GM19240 (cell line): ENCODE results near the gene ERCC6.

Source experiments
- DNase-seq: peaks from one replicate; pipeline ENCODE4 v3.0.0; 2011; ENCODE audit warnings: low spot score; ENCODE audit not compliant: insufficient read length

The ERCC6 gene

DNA sequence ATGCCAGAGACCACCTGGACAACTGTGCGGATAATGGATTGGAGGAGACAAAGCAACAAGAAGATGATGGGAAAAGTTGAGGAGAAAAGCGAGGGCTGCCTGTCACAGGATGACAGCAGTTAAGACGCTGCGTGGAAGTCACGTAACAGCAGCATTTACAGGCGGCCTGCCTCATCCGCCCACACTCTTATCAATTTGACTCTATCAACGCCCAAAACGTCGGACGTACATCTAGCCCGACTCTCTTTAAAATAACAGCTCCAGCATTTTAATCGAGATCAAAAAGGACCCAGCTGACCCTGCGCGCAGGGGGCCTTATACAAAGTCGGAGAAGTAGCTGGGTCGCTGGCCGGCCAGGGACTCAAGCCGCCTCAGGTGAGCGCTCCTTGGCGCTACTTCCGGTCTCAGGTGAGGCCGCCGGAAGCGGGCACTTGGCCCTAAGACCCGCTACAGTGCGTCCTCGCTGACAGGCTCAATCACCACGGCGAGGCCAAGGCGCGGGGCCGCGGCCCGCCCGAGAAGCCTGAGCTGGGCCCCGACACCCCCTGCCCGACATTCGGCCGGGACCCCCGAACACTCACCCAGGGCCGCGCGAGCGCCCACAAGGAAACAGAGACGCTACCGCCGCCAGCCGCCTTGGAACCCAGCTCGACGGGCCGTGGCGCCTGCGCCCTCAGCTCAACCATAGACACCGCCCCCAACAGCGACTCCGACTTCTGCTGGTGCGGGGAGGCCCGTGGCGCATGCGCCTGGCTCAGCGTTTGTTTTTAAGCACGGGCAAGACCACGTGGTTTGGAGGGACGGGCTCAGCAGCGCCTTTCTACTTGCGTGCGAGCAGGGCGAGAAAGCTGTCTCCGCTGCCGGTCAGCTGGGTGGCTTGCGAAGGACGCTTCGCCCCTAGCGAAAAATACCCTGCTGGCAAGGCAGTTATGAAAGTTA, at the start of gene ERCC6:
Gene ERCC6, minus strand, starts transcription at position 741 of the 939 bp plus-strand sequence.
- peak; percentile 97 for DNase-seq

DNA sequence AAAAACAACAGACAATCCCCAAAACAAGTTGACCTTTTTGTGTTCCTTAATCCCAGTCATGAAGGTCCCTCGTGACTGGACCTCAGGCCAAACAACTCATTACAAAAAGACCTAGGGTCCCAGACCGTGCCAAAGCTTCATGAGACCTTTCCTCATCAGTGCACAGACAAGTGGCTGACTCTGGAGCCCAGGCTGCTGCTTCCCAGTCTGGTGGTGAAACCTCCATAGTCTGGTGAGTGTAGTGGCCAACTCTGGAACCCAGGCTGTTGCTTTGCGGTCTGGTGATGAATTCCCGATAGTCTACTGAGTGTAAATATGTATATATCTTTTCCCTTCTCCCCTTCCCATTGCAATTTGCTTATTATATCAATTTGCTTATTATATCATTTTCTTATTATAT, 49.1 kb upstream of the ERCC6 start:
- no peak for DNase-seq

DNA sequence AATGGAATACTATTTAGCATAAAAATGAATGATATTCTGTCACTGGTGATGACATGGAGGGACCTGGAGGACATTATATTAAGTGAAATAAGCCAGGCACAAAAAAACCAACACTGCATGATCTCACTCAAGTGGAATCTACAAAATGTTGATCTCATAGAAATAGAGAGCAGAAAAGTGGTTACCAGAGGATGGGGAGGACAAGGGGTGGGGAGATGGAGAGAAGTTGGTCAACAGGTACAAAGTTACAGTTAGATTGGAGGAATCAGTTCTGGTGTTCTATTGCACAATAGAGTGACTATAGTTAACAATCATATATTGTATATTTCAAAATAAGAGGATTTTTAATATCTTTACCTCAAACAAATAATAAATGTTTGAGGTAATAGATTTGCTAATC, 46.5 kb upstream of the ERCC6 start:
- DNase-seq, result no peak

DNA sequence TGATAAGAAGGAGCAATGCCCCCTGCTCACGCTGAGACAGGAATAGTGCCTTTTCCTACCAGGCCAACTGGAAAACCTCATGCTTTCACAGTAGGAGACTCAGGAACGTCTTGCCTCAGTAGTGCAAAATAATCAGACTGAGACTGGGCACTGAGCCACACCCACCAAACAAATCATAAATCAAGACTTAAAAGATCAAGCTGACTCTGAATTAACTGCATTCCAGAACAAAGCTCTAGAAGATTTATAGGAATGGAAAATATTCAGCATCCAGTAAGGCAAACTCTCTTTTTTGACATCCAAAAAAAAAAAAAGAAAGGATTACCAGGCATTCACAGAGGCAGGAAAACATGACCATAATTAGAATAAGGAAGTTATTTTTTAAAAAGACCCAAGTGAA, 40.7 kb upstream of the ERCC6 start:
- no peak for DNase-seq

DNA sequence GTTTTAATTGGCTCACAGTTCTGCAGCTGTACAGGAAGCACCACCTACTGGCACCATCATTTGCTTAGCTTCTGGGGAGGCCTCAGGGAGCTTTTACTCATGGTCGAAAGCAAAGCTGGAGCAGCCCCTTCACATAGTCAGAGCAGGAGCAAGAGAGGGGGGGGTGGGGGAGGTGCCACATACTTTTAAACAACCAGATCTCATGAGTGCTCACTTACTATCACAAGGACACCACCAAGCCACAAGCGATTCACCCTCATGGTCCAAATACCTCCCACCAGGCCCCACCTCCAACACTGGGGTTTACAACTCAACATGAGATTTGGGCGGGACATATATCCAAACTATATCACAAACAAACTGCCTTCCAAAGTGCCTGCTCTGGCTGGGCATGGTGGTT, 39.5 kb upstream of the ERCC6 start:
- no peak for DNase-seq

DNA sequence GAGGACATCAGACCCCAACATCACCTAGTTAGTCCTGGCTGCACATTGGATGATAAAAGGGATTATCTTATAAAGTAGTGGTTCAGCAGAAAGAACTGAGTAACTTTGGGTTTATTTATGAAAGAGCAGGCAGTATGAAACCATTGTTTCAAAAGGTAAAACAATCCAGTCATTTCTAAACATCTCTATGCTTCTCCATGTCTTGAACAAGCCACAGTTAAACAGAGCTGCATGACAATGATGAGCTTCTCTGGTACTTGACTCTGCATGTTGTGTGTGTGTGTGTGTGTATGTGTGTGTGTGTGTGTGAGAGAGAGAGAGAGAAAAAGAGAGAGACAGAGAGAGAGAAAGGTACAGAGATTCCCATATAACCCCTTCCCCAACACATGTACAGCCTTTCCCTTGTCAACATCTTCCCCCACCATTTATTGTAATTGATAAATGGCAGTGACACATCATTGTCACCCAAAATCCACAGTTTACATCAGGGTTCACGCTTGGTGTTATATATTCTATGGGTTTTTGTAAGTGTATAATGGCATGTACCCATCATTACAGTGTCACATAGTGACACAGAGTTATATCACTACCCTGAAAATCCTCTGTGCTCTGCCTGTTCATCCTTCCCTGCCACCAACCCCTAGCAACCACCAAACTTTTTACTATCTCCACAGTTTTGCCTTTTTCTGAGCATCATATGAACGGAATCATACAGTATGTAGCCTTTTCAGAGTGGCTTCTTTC, 38.4 kb upstream of the ERCC6 start:
- DNase-seq, result no peak

DNA sequence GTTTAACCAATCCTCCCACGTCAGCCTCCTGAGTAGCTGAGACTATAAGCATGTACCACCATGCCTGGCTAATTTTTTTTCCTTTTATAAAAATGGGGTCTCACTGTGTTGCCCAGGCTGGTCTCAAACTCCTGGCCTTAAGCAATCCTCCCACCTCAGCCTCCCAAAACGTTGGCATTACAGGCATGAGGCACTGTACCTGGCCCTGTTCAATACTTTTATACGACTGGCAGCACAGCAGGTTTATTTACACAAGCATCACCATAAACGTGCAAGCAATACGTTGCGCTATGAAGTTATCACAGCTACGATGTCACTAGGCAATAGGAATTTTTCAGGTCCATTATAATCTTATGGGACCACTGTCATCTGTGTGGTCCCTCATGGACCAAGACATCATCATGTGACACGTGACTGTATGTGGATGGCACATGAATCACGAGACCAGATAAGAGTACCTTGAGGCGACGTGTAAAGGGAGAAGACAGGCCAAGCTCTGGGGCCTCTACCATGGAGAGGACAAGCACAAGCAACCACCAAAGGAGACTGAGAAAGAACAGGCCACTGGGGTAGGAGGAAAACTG, 36.7 kb upstream of the ERCC6 start:
- no peak for DNase-seq

DNA sequence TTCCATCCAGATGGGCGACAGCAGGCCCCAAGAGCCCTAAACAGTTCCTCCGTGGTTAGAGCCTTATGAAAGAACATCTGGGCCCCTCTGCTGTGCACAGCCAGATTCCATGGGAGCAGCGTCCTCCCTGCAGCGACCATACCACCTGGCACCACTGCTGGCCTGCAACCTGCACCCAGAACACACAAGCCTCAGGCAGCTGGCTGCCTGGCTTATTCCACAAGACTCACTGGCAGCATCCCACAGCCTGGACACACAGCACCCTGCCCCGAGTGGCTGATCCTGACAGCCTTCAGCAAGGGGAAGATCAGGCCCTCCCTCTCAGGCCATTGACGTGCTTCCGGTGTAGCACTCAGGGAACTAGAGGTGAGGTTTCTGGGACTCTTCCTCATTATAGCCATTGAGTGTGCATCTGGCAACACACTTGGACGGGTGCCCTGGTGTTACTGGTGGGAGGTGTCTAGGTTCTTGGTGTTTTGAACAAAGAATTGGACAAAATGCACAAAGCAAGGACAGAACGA, 33.7 kb upstream of the ERCC6 start:
- no peak for DNase-seq

DNA sequence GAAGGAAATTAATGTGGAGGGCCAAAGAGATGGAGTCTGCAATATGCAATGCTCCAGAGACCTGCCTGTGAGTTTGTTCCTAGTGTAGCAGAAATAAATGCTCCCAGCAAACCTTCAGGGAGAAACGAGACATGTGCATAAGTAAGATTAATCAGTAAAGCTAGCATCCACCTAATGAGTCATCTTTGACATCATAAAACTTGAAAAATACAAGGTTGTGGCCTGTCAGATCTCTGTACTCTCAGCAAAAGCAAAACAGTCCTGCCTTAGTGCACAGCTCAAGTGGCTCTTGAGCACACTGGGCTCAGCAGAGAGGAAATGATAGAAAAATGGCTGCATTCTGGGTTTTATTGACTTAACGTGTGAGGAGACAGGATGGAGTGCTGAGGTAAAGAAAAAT, 32.5 kb upstream of the ERCC6 start:
- DNase-seq, result no peak

DNA sequence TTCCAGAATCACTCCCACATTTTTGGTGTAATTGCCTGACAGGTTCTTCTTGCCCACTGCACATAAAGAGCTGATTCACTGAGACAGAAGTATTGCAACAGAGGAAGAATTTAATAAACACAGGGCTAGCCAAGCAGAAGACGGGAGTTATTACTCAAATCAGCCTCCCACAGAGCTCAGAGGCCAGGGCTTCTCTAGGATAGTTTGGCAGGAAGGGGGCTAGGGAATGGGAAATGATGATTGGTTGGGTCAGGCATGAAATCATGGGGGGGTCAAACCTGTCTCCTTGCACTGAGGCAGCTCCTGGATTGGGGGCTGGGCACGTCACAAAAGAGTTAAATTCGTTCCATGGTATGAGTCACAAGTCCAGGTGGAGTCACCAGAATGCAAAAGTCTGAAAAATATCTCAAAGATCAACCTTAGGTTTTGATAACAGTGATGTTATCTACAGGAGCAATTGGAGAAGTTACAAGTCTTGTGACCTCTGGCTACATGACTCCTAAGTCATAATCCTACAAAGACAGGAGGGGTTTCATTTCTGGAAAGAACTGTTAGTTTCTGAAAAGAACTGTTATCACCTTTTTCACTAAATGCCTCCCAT, 30.2 kb upstream of the ERCC6 start:
- DNase-seq, result no peak

DNA sequence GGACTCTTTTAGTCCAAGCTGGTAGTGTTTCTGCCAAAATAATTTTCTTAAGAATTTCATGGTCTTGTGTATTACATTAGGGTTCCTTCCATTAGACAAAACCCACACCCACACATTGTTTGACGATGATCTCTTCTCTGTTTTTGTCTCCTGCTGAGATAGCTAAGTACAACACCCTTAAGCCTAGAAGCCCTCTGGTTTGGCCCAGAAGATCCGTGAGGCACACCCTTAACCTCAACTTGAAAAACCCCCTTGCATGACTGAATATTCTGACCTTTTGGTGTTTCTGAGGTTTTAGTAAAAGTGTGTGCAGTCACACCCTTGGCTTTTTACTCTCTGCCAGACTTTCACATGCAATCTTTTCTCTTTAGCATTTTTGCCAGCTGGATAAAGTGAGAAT, 29.3 kb upstream of the ERCC6 start:
- DNase-seq, result no peak

DNA sequence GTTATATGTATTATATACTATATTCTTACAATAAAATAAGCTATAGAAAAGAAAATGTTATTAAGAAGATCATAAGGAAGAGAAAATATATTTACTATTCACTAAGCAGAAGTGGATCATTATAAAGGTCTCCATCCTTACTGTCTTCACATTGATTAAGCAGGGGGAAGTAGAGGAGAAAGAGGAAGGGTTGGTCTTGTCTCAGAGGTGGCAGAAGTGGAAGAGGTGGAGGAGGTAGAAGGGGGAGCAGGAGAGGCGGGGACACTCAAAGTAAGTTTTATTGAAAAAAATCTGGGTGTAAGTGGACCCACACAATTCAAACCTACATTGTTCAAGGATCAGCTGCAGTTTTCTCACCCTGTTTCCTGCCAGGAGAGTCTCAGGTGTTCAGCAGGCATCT, 28.9 kb upstream of the ERCC6 start:
- DNase-seq, result no peak

DNA sequence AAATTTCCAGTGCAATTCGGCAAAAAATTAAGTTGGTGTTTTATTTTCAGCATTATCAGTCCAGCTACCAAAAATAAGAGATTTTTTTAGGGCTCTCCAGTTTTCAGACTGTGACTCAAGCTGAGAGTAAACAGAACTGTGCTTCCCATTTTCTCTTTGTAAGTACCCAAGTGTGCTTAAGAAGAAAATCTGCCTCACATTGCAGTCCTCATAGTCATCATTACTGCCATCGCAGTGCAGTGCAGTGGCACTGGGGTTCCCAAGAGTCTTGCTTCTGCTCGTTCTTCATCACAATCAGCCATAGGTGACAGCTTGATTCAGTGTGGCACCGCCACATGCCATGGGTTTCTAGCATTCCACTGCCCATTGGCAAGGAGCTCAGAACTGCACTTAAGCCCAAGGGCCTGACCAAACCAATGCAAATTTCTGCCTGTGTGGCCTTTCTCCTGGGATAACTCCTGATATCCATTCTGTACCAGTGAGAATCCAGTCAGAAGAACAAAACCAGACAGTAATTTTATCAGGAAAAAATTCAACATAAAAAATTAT, 25.6 kb upstream of the ERCC6 start:
- no peak for DNase-seq

DNA sequence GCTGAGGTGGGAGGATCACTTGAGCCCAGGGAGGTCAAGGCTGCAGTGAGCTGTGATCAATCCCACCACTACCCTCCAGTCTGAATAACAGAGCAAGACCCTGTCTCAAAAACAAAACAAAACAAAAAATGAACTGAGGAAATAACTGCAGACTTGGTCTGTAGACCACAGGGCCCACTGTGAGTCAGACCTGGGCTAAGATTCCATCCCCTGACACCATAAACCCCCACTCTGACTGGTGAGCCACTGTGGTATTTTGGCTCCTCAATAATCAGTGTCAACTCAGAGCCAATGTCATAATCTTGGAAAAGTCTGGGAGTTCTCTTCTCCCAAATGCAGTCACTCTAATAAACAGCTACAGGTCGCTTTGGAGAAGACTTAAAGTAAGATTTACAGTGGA, 24.0 kb upstream of the ERCC6 start:
- no peak for DNase-seq

DNA sequence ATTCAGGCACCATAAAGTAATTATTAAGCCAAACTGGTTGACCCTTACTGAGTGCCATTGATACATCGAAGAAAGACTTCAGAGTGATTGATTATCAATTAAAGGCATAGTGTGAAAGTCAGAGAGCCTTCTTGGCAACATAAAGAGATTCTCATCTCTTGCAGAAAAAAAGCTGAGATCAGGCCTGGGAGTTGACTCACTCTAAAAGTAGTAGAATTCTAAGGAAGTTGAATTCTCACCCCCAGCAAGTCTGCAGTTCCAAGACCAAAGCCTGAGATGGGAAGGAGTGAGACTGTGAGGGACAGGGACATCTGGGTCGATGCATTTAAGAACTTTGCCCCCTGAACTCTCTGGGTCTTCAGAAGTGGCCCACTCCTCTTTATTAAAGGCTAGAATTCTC, 21.6 kb upstream of the ERCC6 start:
- no peak for DNase-seq

DNA sequence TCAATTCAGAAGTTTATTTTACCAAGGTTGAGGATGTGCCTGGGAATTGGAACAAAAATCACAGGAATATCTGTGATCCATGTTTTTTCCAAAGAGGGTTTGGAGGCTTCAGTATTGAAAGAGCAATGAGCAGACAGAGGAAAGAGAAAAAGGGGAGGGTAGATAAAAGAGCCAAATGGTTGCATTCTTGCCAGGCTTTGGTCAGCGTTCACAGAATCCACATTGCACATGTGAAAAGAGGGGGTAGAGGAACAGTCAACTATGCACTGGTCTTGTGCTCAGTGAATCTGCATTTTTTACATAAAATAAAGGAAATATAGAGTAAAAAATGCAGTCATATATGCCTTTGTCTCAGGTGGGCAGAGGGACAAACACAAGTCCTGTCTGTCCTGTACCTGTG, 20.6 kb upstream of the ERCC6 start:
- DNase-seq, result no peak

DNA sequence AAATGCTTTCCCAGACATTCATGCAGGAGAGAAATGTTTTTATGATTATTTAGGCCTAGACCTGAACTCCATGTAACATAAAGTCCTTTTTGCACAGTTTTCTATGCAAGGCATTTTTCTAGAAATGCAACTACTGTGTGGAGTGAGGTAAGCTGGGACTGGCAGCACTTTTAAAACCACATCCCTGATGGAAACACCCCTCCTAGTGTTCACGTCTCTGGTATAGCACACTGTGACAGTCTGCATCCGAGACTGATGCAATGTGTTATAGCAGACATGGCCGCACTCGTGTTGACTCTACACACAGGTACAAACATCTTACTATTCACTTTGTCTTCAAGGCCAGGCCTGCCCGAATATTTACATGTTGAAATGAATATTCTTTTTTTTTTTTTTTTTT, 19.3 kb upstream of the ERCC6 start:
- no peak for DNase-seq

DNA sequence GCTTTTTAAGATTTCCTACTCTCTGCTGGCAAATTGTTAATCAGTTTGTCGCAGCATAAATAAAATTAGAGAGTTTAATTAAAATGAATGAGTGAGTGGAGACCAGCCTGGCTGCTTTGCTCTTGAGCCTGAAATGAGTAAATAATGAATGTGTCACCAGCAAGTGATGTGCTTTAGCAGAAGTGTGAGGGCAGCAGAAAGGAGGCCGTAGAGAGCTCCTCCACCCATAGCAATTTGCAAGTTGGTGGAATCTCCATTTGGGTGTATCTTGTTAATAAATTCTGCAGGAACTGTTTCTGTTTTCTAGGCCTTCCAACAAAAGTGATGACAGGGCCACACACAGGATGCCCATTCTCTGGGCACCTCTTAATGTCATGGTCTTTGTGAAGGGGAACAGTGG, 18.8 kb upstream of the ERCC6 start:
- DNase-seq, result no peak

DNA sequence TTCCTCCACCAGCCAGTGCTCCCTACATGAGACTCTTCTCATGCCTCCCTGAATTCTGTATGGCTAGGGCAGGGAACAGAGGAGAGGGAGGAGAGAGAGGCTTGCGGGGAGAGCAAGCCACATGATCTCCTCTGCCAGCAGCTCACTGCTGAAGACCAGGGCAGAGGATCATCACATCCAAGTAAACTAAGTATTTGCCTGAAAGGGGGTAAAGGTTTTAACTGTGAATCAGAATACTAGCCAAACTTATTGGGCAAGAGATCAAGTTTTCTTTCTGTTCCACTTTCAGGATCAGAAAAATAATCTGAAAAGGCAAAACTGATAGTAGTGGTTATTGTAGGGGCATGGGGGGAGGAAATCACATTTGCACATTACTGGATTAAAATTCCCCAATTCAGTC, 17.8 kb upstream of the ERCC6 start:
- DNase-seq, result no peak

DNA sequence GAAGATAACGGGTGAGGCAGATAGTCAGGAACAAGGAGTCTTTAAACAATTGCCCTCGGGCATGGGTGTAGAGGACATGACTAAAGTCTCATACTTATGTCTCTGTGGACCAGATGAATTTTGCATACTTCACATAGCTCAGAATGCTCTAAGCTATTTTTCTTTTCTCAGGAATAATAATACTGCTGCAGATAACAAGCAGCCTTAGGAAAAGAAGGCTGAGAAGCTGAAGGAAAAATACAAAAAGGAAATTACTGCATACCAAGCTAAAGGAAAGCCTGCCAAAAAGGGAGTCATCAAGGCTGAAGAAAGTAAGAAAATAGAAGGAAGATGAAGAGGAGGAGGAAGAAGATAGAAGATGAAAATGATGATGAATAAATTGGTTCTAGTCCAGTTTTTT, 13.4 kb upstream of the ERCC6 start:
- DNase-seq, result no peak

DNA sequence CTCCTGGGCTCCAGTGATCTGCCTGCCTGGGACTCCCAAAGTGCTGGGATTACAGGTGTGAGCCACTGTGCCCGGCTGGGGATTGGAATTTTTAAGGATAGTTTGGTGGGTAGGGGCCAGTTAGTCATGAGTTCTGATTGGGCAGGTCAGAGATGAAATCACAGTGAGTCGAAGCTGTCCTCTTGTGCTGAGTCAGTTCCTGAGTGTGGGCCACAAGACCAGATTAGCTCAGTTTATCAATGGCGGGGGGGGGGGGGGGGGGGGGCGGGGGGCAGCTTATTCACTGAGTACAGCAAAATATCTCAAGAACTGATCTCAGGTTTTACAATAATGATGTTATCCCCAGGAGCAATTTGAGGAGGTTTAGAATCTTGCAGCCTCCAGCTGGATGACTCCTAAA, 11.6 kb upstream of the ERCC6 start:
- no peak for DNase-seq
